ENCODE results near the gene TMEM95. TPM values are rescaled to one million over a fixed set of nuclear protein-coding genes. Genes with fewer than 3 reads are reported as not detected.

Gene TMEM95
- total and polyA plus RNA-seq, 8 donors, result not detected

DNA sequence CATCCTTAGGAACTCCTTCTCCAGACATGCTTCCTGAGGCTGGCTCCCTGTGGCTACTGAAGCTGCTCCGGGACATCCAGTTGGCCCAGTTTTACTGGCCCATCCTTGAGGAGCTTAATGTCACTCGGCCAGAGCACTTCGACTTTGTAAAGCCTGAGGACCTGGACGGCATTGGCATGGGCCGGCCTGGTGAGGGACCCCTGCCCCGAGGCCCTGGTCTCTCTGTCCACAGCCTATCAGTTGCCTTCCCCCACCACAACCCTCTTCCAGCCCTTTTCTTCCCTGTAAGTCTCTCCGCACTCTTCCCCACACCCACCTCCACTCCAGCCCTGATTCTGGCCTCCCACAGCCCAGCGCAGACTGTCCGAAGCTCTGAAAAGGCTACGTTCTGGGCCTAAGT, 27.9 kb downstream of the TMEM95 start:
- no peak overlapping the region for H3K27ac ChIP-seq
- DNase-seq (no peak), ATAC-seq (no peak)
- H3K4me3 ChIP-seq, result no peak overlapping the region
- H3K9me3 ChIP-seq, result no peaks in the 10 kb centered on the region
- H3K27me3 ChIP-seq, result peaks cover 3 to 55% of the 10 kb centered on the region in 2 donors
- intact Hi-C loops (cut with DNase I), result no loop called here
- TF ChIP-seq, protein P1, sequence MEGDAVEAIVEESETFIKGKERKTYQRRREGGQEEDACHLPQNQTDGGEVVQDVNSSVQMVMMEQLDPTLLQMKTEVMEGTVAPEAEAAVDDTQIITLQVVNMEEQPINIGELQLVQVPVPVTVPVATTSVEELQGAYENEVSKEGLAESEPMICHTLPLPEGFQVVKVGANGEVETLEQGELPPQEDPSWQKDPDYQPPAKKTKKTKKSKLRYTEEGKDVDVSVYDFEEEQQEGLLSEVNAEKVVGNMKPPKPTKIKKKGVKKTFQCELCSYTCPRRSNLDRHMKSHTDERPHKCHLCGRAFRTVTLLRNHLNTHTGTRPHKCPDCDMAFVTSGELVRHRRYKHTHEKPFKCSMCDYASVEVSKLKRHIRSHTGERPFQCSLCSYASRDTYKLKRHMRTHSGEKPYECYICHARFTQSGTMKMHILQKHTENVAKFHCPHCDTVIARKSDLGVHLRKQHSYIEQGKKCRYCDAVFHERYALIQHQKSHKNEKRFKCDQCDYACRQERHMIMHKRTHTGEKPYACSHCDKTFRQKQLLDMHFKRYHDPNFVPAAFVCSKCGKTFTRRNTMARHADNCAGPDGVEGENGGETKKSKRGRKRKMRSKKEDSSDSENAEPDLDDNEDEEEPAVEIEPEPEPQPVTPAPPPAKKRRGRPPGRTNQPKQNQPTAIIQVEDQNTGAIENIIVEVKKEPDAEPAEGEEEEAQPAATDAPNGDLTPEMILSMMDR (IDR thresholded peaks at IDR 0.05), result no peak
- H3K36me3 ChIP-seq, result peaks cover 0 to 13% of the 10 kb centered on the region in 2 donors
- H3K4me1 ChIP-seq, result peaks cover 7 to 36% of the 10 kb centered on the region in 2 donors

DNA sequence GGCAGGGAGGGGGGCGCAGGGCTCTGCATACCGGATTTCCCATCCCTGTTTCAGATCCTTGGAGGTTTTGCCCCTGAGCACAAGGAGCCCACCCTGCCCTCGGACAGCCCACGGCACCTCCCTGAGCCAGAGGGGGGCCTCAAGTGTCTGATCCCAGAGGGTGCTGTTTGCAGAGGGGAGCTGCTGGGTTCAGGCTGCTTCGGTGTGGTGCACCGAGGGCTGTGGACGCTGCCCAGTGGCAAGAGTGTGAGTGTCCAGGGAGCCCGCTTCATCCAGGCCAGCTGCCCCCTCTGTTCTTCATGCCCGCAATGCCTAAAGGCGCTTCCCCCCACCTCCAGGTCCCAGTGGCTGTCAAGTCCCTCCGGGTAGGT, 28.4 kb downstream of the TMEM95 start:
- DNase-seq (no peak), ATAC-seq (no peak)
- Histone ChIP-seq H3K9me3 (no peaks in the 10 kb centered on the region), H3K36me3 (peaks cover 0 to 18% of the 10 kb centered on the region in 2 donors), H3K4me1 (peaks cover 7 to 36% of the 10 kb centered on the region in 2 donors), H3K4me3 (no peak overlapping the region), H3K27ac (no peak overlapping the region), H3K27me3 (peaks cover 3 to 55% of the 10 kb centered on the region in 2 donors)
- intact Hi-C loops (cut with DNase I), result no loop called here
- TF ChIP-seq, protein P1 (IDR thresholded peaks at IDR 0.05), result no peak

DNA sequence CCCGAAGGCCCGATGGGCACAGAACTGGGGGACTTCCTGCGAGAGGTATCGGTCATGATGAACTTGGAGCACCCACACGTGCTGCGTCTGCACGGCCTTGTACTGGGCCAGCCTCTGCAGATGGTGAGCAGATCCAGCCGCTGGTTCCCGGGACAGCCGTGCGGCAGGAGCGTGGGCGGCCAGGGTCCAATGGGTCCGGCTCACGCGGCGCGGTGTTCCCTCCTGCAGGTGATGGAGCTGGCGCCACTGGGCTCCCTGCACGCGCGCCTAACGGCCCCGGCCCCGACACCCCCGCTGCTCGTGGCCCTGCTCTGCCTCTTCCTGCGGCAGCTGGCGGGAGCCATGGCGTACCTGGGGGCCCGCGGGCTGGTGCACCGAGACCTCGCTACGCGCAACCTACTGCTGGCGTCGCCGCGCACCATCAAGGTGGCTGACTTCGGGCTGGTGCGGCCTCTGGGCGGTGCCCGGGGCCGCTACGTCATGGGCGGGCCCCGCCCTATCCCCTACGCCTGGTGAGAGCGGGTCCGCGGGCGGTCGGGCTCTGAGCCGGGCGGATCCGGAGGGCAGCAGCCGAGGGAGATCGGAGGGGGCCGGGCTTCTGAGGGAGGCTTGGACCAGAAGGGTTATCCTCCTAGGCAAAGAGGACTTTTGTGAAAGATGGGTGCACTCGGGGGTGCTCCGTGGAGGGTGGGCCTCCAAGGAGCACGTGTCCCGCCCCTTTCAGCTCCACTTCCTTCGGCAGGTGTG, 29.0 kb downstream of the TMEM95 start:
- no peaks in the 10 kb centered on the region for H3K9me3 ChIP-seq
- H3K4me3 ChIP-seq, result peak overlapping the region; percentile 22 to 36
- H3K36me3 ChIP-seq, result peaks cover 0 to 23% of the 10 kb centered on the region in 2 donors
- intact Hi-C loops (cut with DNase I), result no loop called here
- TF ChIP-seq, protein P1 (IDR thresholded peaks at IDR 0.05), result no peak
- DNase-seq (peak in 3 of 4 donors; percentile 42 to 86 (median 69)), ATAC-seq (peak; percentile 34)
- H3K27me3 ChIP-seq, result peaks cover 3 to 55% of the 10 kb centered on the region in 2 donors
- H3K27ac ChIP-seq, result peak overlapping the region in 1 of 2 donors; percentile 41
- peaks cover 7 to 36% of the 10 kb centered on the region in 2 donors for H3K4me1 ChIP-seq

DNA sequence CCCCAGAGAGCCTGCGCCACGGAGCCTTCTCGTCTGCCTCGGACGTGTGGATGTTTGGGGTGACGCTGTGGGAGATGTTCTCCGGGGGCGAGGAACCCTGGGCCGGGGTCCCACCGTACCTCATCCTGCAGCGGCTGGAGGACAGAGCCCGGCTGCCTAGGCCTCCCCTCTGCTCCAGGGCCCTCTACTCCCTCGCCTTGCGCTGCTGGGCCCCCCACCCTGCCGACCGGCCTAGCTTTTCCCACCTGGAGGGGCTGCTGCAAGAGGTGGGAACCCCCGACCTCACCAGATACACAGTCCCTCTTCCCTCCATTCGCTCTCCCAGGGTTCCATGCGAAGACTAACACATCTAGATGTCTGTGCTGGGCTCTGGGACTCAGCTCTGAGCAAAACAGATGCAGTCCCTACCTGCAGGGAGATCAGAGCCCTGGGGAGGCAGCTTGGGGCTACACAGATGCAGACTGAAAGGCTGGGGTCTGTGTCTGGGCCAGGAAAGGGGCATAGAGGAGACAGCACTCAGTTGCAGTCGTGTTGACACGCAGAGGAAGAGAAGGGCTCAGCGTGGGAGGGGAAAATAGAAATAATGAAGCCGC, 29.6 kb downstream of the TMEM95 start:
- Histone ChIP-seq H3K4me3 (peak overlapping the region in 1 of 2 donors; percentile 36), H3K4me1 (peaks cover 7 to 36% of the 10 kb centered on the region in 2 donors), H3K36me3 (peaks cover 0 to 30% of the 10 kb centered on the region in 2 donors), H3K27me3 (peaks cover 3 to 54% of the 10 kb centered on the region in 2 donors), H3K27ac (peak overlapping the region in 1 of 2 donors; percentile 41), H3K9me3 (no peaks in the 10 kb centered on the region)
- TF ChIP-seq, protein P1 (IDR thresholded peaks at IDR 0.05), result no peak
- intact Hi-C loops (cut with DNase I), result no loop called here
- no peak for DNase-seq
- ATAC-seq, result no peak

DNA sequence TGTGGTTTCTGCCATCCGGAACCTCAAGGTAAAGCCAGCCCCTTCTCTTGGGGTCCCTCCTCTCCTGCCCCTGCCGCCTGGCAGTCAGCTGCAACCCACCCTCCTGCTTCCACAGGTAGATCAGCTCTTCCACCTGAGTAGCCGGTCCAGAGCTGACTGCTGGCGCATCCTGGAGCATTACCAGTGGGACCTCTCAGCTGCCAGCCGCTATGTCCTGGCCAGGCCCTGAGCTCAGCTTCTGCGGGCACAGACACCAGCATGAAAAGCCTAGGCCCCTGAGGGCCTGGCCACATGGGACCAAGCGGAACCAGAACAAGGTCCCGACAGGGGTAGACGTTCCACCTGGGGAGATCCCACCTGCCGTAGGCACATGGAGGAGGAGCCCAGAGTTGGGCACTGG, 33.9 kb downstream of the TMEM95 start:
- H3K4me1 ChIP-seq, result peaks cover 0 to 22% of the 10 kb centered on the region in 2 donors
- H3K27me3 ChIP-seq, result peaks cover 0 to 11% of the 10 kb centered on the region in 2 donors
- H3K27ac ChIP-seq, result no peak overlapping the region
- TF ChIP-seq, protein P1 (IDR thresholded peaks at IDR 0.05), result no peak
- H3K36me3 ChIP-seq, result peaks cover 0 to 53% of the 10 kb centered on the region in 2 donors
- peak in 1 of 4 donors; percentile 59 for DNase-seq
- intact Hi-C loops (cut with DNase I), result no loop called here
- no peak overlapping the region for H3K4me3 ChIP-seq
- ATAC-seq, result no peak
- H3K9me3 ChIP-seq, result no peaks in the 10 kb centered on the region
